Fibroblast of mammary gland (primary cell): ENCODE data around the gene MAGEF1.

ENCODE experiments used
- DNase-seq: peaks from one replicate; pipeline ENCODE4 v3.0.0-alpha.2; 2010; ENCODE audit warnings: low read depth
- H3K4me3 ChIP-seq: 2 replicates; pipeline ENCODE4 v1.5.1; 2011; ENCODE audit warnings: low read depth, mild to moderate bottlenecking, low read length, moderate library complexity; ENCODE audit not compliant: control insufficient read depth
- TF ChIP-seq, protein P1 (sequence below): conservative IDR thresholded peaks from 2 replicates; pipeline ENCODE4 v1.5.1; 2011; ENCODE audit warnings: low read depth, low read length, inconsistent platforms; ENCODE audit not compliant: control insufficient read depth, insufficient read depth

Gene MAGEF1

GRCh38 chr3:184711493-184712247, at the start of gene MAGEF1:
TSS of gene MAGEF1 (minus strand) at chr3:184712064. CDS start at chr3:184711821, 243 bp downstream.
- DNase-seq, result no peak
- peak within 1 kb of the TSS; percentile 75 for H3K4me3 ChIP-seq
- TF ChIP-seq, protein P1, sequence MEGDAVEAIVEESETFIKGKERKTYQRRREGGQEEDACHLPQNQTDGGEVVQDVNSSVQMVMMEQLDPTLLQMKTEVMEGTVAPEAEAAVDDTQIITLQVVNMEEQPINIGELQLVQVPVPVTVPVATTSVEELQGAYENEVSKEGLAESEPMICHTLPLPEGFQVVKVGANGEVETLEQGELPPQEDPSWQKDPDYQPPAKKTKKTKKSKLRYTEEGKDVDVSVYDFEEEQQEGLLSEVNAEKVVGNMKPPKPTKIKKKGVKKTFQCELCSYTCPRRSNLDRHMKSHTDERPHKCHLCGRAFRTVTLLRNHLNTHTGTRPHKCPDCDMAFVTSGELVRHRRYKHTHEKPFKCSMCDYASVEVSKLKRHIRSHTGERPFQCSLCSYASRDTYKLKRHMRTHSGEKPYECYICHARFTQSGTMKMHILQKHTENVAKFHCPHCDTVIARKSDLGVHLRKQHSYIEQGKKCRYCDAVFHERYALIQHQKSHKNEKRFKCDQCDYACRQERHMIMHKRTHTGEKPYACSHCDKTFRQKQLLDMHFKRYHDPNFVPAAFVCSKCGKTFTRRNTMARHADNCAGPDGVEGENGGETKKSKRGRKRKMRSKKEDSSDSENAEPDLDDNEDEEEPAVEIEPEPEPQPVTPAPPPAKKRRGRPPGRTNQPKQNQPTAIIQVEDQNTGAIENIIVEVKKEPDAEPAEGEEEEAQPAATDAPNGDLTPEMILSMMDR, result no peak

GRCh38 chr3:184761075-184761841, 49.4 kb upstream of the MAGEF1 start:
- DNase-seq, result peak; percentile 85
- TF ChIP-seq, protein P1, result no peak
- no peak overlapping the region for H3K4me3 ChIP-seq

GRCh38 chr3:184760337-184761074, 48.6 kb upstream of the MAGEF1 start:
- no peak for DNase-seq

GRCh38 chr3:184759666-184760200, 47.9 kb upstream of the MAGEF1 start:
- TF ChIP-seq, protein P1, result no peak
- DNase-seq, result no peak
- H3K4me3 ChIP-seq, result no peak overlapping the region

More at GRCh38 chr3:184760337-184761074, 48.6 kb upstream of the MAGEF1 start:
- TF ChIP-seq, protein P1, result no peak
- H3K4me3 ChIP-seq, result no peak overlapping the region

DNA sequence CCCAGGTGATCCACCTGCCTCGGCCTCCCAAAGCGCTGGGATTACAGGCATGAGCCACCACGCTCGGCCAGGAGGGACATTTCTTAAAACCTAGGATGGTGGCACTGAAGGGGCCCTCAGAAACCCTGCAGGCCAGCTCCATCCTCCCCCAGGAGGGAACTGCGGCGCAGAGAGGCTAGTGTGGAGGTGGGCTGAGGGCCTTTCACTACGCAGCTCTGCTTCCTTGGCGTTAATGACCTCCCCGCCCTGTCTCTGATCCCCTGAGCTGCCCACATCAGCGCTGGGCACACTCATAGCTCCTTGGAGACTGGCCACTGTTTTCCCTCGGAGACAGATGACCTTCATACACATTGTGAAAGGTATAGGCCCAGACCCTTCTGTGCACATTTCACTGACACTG, 46.2 kb upstream of the MAGEF1 start:
- H3K4me3 ChIP-seq, result no peak overlapping the region
- DNase-seq, result no peak
- TF ChIP-seq, protein P1, result no peak

- DNase-seq, result peak; percentile 95
- no peak overlapping the region for H3K4me3 ChIP-seq
- TF ChIP-seq, protein P1, result no peak
These were observed 45.3 kb upstream of the MAGEF1 start for GRCh38 chr3:184757022-184757651.
